Esophagus (tissue), 2 donors: ENCODE results near the gene POP4. TPM values are rescaled to one million over a fixed set of nuclear protein-coding genes. Genes with fewer than 3 reads are reported as not detected.

ENCODE experiments used
- H3K27ac ChIP-seq, 2 donors: one replicate each; pipeline ENCODE4 v1.5.1; 2013; ENCODE audit warnings: low read depth in 2 of 2, mild to moderate bottlenecking in 2 of 2, inconsistent platforms in 1 of 2, low read length in 1 of 2, moderate library complexity in 1 of 2
- H3K27me3 ChIP-seq, 2 donors: one replicate each; pipeline ENCODE4 v1.6.1; 2013; ENCODE audit warnings: low read length in 2 of 2, control low read depth in 1 of 2, mild to moderate bottlenecking in 1 of 2; ENCODE audit not compliant: insufficient read depth in 2 of 2, control insufficient read depth in 1 of 2
- H3K36me3 ChIP-seq, 2 donors: one replicate each; pipeline ENCODE4 v1.6.1; 2013; ENCODE audit warnings: low read length in 1 of 2; ENCODE audit not compliant: control insufficient read depth in 2 of 2, insufficient read depth in 2 of 2
- H3K4me1 ChIP-seq, 2 donors: one replicate each; pipeline ENCODE4 v1.6.1; 2013; ENCODE audit warnings: low read length in 1 of 2; ENCODE audit not compliant: control insufficient read depth in 2 of 2, insufficient read depth in 2 of 2
- H3K4me3 ChIP-seq, 2 donors: one replicate each; pipeline ENCODE4 v1.5.1; 2013; ENCODE audit warnings: low read length in 2 of 2, mild to moderate bottlenecking in 2 of 2, low read depth in 1 of 2, moderate library complexity in 1 of 2
- H3K9me3 ChIP-seq, 2 donors: one replicate each; pipeline ENCODE4 v1.6.1; 2013; ENCODE audit warnings: mild to moderate bottlenecking in 2 of 2, low read depth in 1 of 2, low read length in 1 of 2, moderate library complexity in 1 of 2; ENCODE audit not compliant: control insufficient read depth in 2 of 2, insufficient read depth in 1 of 2
- whole genome bisulfite sequencing, 2 donors: extraction: QIAGEN DNeasy Blood & Tissue Kit; methylation state at CpG; one replicate each; pipeline ENCODE4 v1.1.7; 2013; 5-methylcytosine and 5-hydroxymethylcytosine counted together
- polyA plus RNA-seq, 2 donors: library from polyadenylated mRNA; stranded (reverse); fragments of 200-250 nt; gene quantifications; one replicate each; pipeline ENCODE4 v1.2.3, GENCODE V29; 2013
- donor health status: healthy with polysubstance abuse.
- donor health status: Bipolar disorder and iron deficiency.

The POP4 gene
- polyA plus RNA-seq, 2 donors, result 36.6 to 72.4 TPM

DNA sequence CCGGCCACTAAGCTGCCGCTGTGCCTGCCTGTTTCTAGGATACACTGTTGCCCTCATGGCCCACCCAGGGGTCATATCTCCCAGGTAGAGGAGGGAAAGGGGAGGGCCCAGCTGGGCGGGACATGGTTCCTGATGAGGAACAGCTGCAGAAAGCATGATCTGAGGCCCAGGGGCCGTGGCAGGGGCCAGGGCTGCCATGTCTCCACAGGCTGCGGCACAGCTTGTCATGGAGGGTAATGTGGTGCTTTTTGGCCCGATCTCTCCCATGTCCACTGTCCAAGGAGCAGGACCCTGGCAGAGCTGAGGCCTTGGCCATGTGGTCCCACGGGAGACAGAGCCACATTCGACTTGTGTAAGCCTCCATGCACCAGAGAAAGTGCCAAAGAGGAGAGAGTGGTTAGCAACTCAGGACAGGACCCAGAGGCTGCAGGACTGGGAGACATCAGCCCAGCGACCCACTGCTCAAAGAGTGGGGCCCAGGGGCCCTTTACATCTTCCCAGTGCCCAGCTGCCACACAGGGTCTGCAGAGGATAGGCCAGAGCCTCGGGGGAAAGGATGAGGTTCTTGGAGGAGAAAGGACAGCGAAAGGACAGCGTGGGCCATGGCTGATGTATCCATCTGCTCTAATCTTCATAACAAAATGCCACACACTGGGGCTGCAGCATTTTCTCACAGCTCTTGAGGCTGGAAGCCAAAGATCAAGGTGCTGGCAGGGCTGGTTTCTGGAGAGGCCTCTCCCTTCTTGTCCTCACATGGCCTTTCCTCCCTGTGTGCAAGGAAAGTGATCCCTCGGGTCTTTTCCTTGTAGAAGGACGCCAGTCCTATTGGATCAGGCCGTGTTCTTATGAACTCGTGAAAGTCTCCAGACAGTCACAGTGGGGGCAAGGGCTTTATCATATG lies 11.5 kb downstream of the POP4 start:
- H3K9me3 ChIP-seq, result no peaks in the 10 kb centered on the region
- H3K27me3 ChIP-seq, result no peaks in the 10 kb centered on the region
- H3K36me3 ChIP-seq, result peaks cover 14 to 28% of the 10 kb centered on the region in 2 donors
- no peak overlapping the region for H3K4me3 ChIP-seq
- H3K4me1 ChIP-seq, result no peaks in the 10 kb centered on the region
- no peak overlapping the region for H3K27ac ChIP-seq
- 81 to 85% methylated on average over 16 of the region's 16 CpGs for WGBS, 2 donors

DNA sequence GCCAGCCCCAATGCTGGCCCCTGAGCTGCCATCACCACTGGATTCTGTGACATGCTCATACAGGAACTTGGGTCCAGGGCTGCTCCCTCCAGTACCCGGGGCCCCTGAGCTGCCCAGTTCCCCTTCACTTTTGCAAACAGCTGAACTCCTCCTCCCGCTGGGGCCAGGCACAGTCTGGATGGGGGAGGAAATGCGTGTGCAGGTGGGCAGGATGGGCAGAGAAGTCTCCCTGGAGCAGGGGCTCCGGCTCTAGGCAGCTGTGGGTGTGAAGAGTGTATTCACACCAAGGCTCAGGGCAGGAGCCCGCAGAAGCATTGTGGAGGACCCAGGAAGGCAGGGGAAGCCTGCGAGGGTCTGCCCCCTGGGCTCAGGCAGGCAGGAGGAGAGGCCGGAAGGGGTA lies 12.4 kb downstream of the POP4 start:
- 82 to 84% methylated on average over 7 of the region's 7 CpGs for WGBS, 2 donors
- Histone ChIP-seq H3K27me3 (no peaks in the 10 kb centered on the region), H3K27ac (no peak overlapping the region), H3K4me1 (no peaks in the 10 kb centered on the region), H3K9me3 (no peaks in the 10 kb centered on the region), H3K36me3 (peaks cover 6 to 20% of the 10 kb centered on the region in 2 donors), H3K4me3 (no peak overlapping the region)

DNA sequence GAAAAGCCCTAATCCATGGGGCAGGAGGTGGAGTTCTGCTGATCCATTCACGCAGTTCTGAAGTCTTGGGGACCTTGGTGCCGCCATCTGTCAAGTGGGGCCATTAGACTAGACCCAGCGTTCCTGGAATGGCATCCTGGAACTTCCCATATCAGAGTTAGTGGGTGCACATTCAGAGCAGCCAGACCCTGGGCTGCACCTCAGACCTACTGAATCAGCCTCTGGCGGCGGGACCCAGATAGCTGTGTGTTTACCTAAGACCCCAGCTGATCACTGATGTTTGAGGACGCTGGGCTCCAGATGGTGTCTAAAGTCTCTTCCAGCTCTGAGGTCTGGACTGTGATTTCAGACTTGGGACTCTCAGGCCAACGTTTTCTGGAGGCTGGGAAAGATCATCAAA lies 12.8 kb downstream of the POP4 start:
- Histone ChIP-seq H3K27ac (no peak overlapping the region), H3K4me3 (no peak overlapping the region), H3K9me3 (no peaks in the 10 kb centered on the region), H3K36me3 (peaks cover 2 to 16% of the 10 kb centered on the region in 2 donors), H3K27me3 (no peaks in the 10 kb centered on the region), H3K4me1 (no peaks in the 10 kb centered on the region)
- WGBS, 2 donors, result 53 to 54% methylated on average over 7 of the region's 7 CpGs

DNA sequence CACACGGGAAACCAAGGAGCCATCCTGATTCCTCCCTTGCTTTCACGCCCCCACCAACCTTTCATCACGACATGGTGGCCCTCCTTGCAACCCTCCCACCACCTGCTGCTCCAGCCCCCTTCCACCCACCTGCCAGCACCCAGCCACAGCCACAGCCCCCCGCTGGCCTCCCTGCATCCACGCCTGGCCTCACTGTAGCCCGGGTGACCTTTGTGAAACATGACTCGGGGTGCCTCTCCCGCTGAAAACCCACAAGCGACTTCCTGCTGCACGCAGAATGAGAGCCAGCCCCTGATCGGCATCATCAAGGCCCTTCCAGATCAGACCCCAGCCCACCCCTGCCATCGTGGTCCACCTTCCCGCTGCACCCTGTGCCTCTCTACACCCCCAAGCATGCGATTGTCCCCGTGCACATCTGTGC lies 14.9 kb downstream of the POP4 start:
- Histone ChIP-seq H3K4me1 (peaks cover 0 to 3% of the 10 kb centered on the region in 2 donors), H3K4me3 (no peak overlapping the region), H3K9me3 (no peaks in the 10 kb centered on the region), H3K27me3 (no peaks in the 10 kb centered on the region), H3K27ac (no peak overlapping the region), H3K36me3 (peaks cover 0 to 10% of the 10 kb centered on the region in 2 donors)
- 63 to 67% methylated on average over 15 of the region's 15 CpGs for WGBS, 2 donors

DNA sequence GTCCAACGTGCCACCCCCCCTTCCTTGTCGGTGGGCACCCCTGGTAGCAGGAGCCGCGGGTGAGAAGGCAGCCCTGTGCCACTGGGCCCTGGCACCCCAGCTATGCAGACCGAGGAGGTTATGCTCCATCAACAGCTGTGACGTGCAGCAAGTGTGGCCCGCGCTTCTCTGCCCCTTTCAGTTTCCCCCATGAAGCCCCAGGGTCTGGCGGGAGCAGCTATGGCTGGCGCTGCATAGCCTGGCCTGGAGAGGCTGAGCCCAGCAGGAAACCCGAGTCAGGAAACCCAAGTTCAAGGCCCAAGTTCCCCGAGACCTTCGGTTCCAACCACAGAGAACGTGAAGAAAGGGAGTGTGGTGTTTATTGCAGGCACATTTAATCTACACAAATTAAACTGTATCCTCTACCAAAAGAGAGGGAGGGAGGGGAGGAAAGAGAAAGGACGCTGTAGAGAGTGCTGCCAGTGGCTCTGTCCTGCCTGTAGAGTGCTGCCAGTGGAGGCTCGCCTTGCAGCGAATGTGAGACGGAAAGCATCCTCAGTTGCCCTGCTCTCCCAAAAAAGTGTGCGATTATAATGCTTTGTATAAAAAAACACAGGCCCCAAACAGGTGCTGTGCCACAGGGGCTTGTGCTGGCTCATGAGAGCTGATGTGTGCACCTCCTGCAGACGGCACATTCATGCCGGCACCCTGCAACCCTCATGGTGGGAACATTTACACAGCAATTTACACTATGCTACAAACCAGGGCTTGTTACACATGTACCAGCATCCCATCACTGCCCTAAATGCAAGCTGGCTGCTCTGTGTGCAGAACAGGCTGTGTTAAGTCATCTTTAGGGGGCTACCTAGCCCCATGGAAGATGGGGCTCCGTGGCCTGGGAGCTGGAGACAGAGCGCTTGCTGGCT lies 16.3 kb downstream of the POP4 start:
- H3K27me3 ChIP-seq, result no peaks in the 10 kb centered on the region
- no peaks in the 10 kb centered on the region for H3K9me3 ChIP-seq
- no peak overlapping the region for H3K4me3 ChIP-seq
- H3K27ac ChIP-seq, result no peak overlapping the region
- 73 to 80% methylated on average over 23 of the region's 23 CpGs for WGBS, 2 donors
- H3K4me1 ChIP-seq, result peaks cover 0 to 3% of the 10 kb centered on the region in 2 donors
- no peaks in the 10 kb centered on the region for H3K36me3 ChIP-seq

DNA sequence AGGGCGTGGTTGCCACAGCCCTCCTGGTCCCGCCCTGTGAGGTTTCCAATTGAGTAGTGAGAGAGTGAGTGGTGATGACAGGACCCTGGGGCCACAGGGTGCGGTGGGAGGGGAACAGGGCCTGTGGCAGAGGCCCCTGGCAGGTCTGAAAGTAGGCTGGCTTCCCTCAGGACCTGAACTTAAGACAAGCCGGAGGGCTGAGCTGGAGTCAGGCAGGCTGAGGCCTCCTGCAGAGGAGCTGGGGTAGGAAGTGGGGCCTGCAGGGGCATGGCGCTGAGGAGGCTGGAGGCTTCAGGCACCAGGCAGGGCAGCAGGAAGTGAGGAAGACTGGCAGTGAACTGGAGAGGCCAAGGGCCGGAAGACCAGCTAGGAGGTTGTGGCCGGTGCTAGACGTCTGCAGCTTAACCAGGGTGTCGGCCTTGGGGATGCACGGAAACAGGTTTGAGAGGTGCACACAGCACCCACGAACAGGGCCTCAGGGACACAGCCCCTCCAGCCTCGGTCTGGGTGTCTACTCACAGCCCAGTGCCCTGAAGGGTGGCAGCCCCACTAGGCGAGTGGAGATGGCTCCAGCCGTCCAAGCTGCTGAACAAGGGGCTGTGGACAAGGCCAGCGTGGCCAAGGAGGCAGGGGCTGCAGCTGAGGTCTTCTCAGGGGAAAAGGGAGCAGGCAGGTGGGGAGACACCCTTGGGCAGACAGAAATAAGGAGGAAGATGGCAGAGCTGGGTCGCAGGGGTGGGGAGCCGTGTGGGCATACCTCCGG lies 17.8 kb downstream of the POP4 start:
- H3K4me1 ChIP-seq, result peaks cover 0 to 3% of the 10 kb centered on the region in 2 donors
- H3K36me3 ChIP-seq, result no peaks in the 10 kb centered on the region
- H3K27ac ChIP-seq, result no peak overlapping the region
- H3K4me3 ChIP-seq, result no peak overlapping the region
- 69 to 74% methylated on average over 18 of the region's 18 CpGs for WGBS, 2 donors
- H3K27me3 ChIP-seq, result no peaks in the 10 kb centered on the region
- no peaks in the 10 kb centered on the region for H3K9me3 ChIP-seq

DNA sequence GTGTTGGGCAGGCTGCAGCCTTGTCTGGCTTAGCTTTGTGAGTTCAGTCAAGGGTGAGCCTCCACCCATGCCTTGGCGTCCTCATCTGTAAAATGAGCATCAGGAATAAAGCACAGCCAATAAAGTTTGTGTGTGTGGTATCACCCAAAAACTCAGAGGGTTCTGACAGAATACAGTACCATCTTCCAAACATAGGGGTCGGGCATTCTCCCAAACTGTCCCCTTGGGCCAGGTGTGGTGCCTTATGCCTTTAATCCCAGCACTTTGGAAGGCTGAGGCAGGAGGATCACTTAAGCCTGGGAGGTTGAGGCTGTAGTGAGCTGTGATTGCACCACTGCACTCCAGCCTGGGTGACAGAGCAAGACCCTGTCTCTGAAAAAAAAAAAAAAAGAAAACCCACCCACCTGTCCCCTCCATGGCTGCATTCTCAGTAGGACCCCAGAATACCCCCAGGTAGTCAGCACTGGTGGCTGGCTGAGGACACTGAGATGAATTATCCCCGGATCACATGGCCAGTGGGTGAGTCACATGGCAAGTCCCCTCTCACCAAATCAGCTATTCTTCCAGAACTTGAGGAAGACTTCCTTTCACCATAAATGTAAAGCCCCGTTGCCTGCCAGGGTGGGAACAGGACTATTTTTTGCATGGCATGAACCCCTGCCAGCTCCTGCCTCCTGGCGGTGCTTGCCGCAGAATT lies 18.6 kb downstream of the POP4 start:
- no peaks in the 10 kb centered on the region for H3K27me3 ChIP-seq
- WGBS, 2 donors, result 57 to 69% methylated on average over 6 of the region's 6 CpGs
- H3K4me3 ChIP-seq, result no peak overlapping the region
- H3K4me1 ChIP-seq, result peaks cover 0 to 3% of the 10 kb centered on the region in 2 donors
- no peak overlapping the region for H3K27ac ChIP-seq
- no peaks in the 10 kb centered on the region for H3K36me3 ChIP-seq
- H3K9me3 ChIP-seq, result no peaks in the 10 kb centered on the region

DNA sequence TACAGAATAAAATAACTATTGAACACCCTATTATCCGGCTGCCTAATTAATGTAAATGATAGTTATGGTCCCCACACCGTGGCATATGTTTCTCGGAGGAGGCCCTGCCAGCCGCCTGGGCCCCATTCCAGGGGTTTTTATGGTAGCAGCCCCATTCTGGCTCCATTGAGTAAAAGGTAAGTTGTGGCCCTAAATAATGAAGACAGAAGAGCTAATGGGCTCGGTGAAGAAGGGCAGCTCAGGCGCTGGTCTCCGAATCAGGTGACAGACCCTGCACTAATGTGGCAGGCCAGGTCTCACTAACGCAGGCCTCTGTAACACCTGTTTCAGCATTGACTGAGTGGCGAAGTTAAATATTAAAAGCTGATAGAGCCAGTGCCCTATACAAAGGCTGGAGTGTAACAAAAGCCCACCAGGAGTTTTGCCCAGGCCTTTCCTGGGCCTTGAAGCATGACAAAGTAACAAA lies 19.1 kb downstream of the POP4 start:
- H3K4me1 ChIP-seq, result peaks cover under 1 to 3% of the 10 kb centered on the region in 2 donors
- H3K36me3 ChIP-seq, result no peaks in the 10 kb centered on the region
- H3K9me3 ChIP-seq, result no peaks in the 10 kb centered on the region
- H3K27ac ChIP-seq, result no peak overlapping the region
- no peaks in the 10 kb centered on the region for H3K27me3 ChIP-seq
- H3K4me3 ChIP-seq, result no peak overlapping the region
- WGBS, 2 donors, result 70 to 84% methylated on average over 9 of the region's 9 CpGs
